GM12875 (cell line): ENCODE data around the gene GAS6.

Experiments used
- H3K4me3 ChIP-seq: one replicate; pipeline ENCODE4 v1.5.1; 2011; ENCODE audit warnings: low read depth, low read length, control low read depth
- TF ChIP-seq, protein P1 (sequence below): IDR thresholded peaks from 2 replicates; pipeline ENCODE4 v1.5.1; 2011; ENCODE audit warnings: low read depth, mild to moderate bottlenecking, control low read depth, inconsistent platforms, low read length, moderate library complexity, borderline replicate concordance; ENCODE audit not compliant: insufficient read depth

Gene GAS6

DNA sequence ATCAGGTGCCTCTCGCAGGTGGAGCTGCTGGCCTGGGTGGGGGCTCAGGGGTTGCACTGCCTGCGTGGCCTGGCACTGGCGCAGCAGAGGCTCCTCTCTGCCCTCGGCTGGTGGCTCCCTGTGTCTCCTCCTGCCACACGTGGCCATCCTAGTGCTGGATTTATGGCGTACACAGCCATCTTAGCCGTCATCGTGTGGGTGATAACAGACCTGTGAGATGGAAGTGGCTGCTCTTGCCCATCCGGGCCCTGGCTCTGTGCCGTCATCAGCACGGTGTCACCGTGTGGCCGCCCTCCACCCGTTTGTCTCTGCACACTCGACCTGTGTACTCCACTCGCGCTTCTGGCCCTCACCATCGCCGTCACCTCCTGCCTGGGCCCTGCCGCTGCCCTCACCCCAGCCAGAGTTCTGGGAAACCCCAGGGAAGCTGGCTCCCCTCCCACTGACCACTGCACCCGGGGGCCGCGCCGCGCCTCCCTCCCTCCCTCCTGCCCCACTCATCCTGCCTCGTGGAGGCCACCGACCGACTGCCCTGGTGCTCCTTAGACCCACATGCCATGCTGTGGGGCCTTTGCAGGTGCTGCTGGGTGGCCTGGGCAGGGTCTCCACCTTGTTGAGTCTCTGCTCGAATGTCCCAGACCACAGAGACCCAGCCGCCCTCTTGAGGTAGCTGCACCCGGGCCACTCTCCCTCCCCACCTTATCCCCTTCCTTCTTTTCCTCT lies 75.3 kb downstream of the GAS6 start:
- no peak overlapping the region for H3K4me3 ChIP-seq
- TF ChIP-seq, protein P1, sequence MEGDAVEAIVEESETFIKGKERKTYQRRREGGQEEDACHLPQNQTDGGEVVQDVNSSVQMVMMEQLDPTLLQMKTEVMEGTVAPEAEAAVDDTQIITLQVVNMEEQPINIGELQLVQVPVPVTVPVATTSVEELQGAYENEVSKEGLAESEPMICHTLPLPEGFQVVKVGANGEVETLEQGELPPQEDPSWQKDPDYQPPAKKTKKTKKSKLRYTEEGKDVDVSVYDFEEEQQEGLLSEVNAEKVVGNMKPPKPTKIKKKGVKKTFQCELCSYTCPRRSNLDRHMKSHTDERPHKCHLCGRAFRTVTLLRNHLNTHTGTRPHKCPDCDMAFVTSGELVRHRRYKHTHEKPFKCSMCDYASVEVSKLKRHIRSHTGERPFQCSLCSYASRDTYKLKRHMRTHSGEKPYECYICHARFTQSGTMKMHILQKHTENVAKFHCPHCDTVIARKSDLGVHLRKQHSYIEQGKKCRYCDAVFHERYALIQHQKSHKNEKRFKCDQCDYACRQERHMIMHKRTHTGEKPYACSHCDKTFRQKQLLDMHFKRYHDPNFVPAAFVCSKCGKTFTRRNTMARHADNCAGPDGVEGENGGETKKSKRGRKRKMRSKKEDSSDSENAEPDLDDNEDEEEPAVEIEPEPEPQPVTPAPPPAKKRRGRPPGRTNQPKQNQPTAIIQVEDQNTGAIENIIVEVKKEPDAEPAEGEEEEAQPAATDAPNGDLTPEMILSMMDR, result no peak

DNA sequence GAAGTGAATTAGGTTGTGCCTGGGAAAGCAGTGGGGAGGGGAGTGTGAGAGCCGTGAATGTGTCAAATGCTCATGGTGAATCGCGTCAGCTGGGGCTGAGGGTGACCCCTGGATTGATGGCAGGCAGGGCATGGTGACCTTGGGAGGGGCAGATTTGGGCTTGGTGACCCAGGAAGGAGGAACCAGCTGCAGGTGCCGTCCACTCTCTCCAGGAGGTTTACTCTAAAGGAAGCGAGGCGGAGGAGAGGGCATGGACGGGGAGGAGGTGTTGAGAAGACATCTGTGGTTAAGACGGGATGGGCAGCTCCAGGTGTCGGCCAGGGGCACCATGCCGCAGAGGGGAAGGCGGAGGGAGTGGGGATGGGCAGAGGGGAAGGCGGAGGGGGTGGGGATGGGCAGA lies 76.2 kb downstream of the GAS6 start:
- no peak overlapping the region for H3K4me3 ChIP-seq
- TF ChIP-seq, protein P1, result no peak

DNA sequence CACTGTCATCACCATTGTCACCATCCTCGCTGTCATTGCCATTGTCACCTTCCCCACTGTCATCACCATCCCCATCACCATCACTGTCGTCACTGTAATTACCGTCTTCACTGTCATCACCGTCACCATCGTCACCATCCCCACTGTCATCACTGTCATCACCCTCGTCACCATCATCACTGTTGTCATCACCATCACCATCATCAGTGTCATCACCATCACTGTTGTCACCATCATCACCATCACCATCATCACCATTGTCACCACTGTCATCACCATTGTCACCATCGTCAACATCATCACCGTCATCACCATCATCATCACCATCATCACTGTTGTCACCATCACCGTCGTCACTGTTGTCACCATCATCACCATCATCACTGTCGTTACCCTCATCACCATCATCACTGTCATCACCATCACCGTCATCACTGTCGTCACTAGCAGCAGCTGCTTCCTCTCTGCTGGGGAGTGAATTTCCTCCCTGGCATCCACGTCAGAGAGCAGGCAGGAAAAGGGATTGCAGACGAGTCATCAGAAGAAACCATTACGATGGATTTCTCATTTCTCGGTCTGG lies 77.5 kb downstream of the GAS6 start:
- H3K4me3 ChIP-seq, result no peak overlapping the region
- TF ChIP-seq, protein P1, result no peak

DNA sequence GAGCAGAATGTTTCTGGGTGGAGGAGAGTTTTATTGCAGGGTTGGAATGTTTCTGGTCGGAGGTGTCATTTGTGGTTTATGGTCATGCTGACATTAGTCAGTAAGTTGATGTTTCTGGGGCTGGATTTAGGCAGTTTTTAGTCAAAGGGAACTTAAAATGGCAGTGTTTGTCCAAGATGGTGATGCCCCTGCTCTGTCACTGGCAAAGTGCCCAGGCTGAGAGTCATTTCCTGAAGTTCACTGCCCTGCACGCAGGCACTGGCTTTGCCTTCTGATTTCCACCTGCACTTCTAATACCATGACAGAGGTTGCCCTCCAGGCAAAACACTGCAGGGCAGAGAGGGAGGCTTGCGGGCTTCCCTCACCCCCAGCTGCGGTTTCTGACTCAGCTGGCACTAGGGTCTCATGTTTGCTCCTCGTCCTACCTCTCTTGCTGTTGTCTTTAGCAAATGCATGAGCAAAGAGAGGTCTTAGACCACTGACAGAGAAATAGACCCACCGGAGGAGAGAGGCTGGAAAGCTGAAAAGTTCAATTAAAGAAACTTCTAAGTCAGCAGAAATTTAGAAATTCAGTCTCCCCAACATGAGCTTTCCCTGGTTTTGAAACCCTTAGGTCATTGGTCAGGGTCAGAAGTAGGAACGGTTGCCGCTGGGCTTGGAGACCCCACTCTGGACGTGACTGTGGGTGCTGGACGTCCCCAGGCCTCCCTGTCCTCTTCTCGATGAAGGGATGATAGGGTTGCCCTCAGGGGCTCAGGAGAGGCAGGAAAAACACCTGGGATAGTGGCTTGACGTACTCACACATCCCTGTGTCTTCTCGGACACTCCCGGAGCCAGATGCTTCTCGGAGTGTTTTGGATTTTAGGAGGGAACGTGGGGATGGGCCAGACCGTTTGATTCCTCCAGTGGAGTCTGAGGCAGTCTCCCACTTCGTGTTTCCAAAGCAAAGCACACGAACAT lies 78.5 kb downstream of the GAS6 start:
- H3K4me3 ChIP-seq, result no peak overlapping the region
- TF ChIP-seq, protein P1, result no peak

DNA sequence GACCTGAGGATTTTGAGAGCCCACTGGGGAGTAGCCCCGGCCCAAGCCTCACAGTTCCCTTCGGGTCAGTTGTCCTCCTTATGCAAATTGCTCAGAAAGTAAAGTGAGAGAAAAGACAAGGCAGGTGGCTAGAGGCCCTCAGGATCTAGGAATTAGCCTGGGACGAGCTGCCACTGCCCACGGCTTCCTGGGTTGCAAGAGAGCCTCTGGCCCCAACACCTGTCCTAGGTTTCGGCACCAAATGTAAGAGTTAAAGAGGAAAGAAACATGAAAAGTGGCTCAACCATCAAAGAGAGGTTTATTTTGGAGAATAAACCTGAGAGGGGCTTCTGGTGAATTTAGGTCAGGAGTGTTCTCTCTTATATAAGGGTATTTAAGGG lies 79.2 kb downstream of the GAS6 start:
- TF ChIP-seq, protein P1, result no peak
- no peak overlapping the region for H3K4me3 ChIP-seq

DNA sequence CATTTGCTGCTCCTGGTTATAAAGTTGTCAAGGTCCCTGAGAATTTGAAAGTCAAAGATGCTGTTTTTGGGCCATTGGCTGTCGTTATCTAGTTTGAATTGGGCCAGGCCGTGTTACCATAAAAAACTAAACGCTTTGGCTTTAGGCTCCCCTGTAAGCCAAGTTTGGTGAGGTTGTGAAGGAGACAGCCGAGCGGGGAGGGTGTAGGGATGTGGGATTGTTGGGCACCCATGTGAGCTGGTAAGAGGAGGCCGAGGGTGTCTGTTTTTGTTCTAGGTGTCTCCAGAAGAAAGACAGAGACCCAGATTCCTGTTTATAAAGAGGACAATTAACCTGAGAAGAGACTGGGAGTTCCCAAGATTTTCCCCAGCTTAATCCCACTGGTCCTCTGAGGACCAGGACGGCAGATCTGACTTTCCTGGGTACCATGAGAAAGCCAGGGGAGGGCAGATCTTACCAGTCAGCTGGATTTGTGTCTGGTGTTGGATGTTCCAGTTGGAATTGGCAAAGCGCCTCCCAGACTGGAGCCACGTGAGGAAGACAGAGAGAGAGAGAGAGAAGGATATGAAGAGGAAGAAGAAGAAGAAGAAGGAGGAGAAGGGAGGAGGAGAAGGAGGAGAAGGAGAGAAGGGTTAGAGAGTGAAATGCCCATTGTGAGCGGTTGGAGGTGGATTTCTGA lies 79.8 kb downstream of the GAS6 start:
- TF ChIP-seq, protein P1, result no peak
- no peak overlapping the region for H3K4me3 ChIP-seq
